Jurkat, Clone E6-1 (cell line): Measurements from ENCODE around the gene ZNF487.
"Not testable (repeated sequence)": the region's sequence is repeated elsewhere in the genome, so short reads cannot be mapped to it uniquely, and the experiment has no call there.

ENCODE experiments used
- DNase-seq: peaks from one replicate; pipeline ENCODE4 v3.0.0-alpha.2; 2011; ENCODE audit warnings: low read depth, low spot score
- H3K4me3 ChIP-seq: 2 replicates; pipeline ENCODE4 v1.5.1; 2011; ENCODE audit warnings: mild to moderate bottlenecking, low read length, control low read depth, moderate library complexity

Gene ZNF487

GRCh38 chr10:43465736-43466120 is 28.8 kb downstream of the ZNF487 start:
- not testable (repeated sequence) for H3K4me3 ChIP-seq, DNase-seq

GRCh38 chr10:43471146-43471545 is 34.2 kb downstream of the ZNF487 start:
- H3K4me3 ChIP-seq: no peak overlapping the region
- DNase-seq: no peak

GRCh38 chr10:43471935-43472720 is 35.2 kb downstream of the ZNF487 start:
- DNase-seq: no peak
- H3K4me3 ChIP-seq: no peak overlapping the region

GRCh38 chr10:43479275-43479674 is 42.4 kb downstream of the ZNF487 start:
- no peak for DNase-seq
- no peak overlapping the region for H3K4me3 ChIP-seq

GRCh38 chr10:43482319-43483078 is 45.6 kb downstream of the ZNF487 start:
- DNase-seq: no peak
- H3K4me3 ChIP-seq: no peak overlapping the region

- no peak for DNase-seq
- no peak overlapping the region for H3K4me3 ChIP-seq
Observed at GRCh38 chr10:43491855-43492254, 54.9 kb downstream of the ZNF487 start.

- no peak overlapping the region for H3K4me3 ChIP-seq
- no peak for DNase-seq
Observed at GRCh38 chr10:43502931-43503330, 66.0 kb downstream of the ZNF487 start.

- no peak overlapping the region for H3K4me3 ChIP-seq
- DNase-seq: no peak
Observed at GRCh38 chr10:43524434-43525247, 87.7 kb downstream of the ZNF487 start.
